Astrocyte (in vitro differentiated cells and primary cell): Measurements from ENCODE around the gene AMD1. TPM values are rescaled to one million over a fixed set of nuclear protein-coding genes. Genes with fewer than 3 reads are reported as not detected.
"Not testable (repeated sequence)": the region's sequence is repeated elsewhere in the genome, so short reads cannot be mapped to it uniquely, and the experiment has no call there.

Source experiments
- DNase-seq: peaks from one replicate; pipeline ENCODE4 v3.0.0-alpha.2; 2010; ENCODE audit warnings: low read depth
- FAIRE-seq: peaks from 2 replicates; lab custom pipeline; 2011; peaks lifted over from hg19 to GRCh38; lab: Jason Lieb, UNC
- H2AFZ ChIP-seq: 2 replicates; pipeline ENCODE4 v1.6.0; 2012; ENCODE audit warnings: low read depth, low read length, inconsistent platforms
- H3K27ac ChIP-seq: 2 replicates; pipeline ENCODE4 v1.5.1; 2011; ENCODE audit warnings: low read depth, low read length, inconsistent platforms
- H3K27me3 ChIP-seq: 2 replicates; pipeline ENCODE4 v1.6.0; 2011; ENCODE audit warnings: low read length, inconsistent platforms; ENCODE audit not compliant: insufficient read depth
- H3K36me3 ChIP-seq: 2 replicates; pipeline ENCODE4 v1.5.1; 2011; ENCODE audit warnings: low read length, inconsistent platforms; ENCODE audit not compliant: insufficient read depth
- H3K4me1 ChIP-seq: 2 replicates; pipeline ENCODE4 v1.5.1; 2011; ENCODE audit warnings: low read length, inconsistent platforms; ENCODE audit not compliant: insufficient read depth
- H3K4me2 ChIP-seq: 2 replicates; pipeline ENCODE4 v1.6.0; 2012; ENCODE audit warnings: low read length, inconsistent platforms
- H3K4me3 ChIP-seq: 2 replicates; pipeline ENCODE4 v1.5.1; 2011; ENCODE audit warnings: low read depth, mild to moderate bottlenecking, low read length, inconsistent platforms; ENCODE audit not compliant: insufficient read depth
- H3K79me2 ChIP-seq: 2 replicates; pipeline ENCODE4 v1.6.0; 2012; ENCODE audit warnings: mild to moderate bottlenecking, low read length, inconsistent platforms; ENCODE audit not compliant: insufficient read depth
- H3K9ac ChIP-seq: 2 replicates; pipeline ENCODE4 v1.6.0; 2012; ENCODE audit warnings: mild to moderate bottlenecking, low read length, inconsistent platforms
- H3K9me3 ChIP-seq: 2 replicates; pipeline ENCODE4 v1.5.1; 2012; ENCODE audit warnings: low read depth, mild to moderate bottlenecking, low read length, inconsistent platforms; ENCODE audit not compliant: insufficient read depth
- H4K20me1 ChIP-seq: 2 replicates; pipeline ENCODE4 v1.6.0; 2012; ENCODE audit warnings: low read length, inconsistent platforms; ENCODE audit not compliant: insufficient read depth
- H3K27ac Mint-ChIP-seq: one replicate; pipeline ENCODE4 v1.8.0; 2021; ENCODE audit warnings: mild to moderate bottlenecking, mixed read lengths; ENCODE audit not compliant: unreplicated experiment
- H3K27me3 Mint-ChIP-seq: one replicate; pipeline ENCODE4 v1.8.0; 2021; ENCODE audit warnings: low read depth, mixed read lengths; ENCODE audit not compliant: unreplicated experiment
- H3K36me3 Mint-ChIP-seq: one replicate; pipeline ENCODE4 v1.8.0; 2021; ENCODE audit warnings: low read depth, mixed read lengths; ENCODE audit not compliant: unreplicated experiment
- H3K4me1 Mint-ChIP-seq: one replicate; pipeline ENCODE4 v1.8.0; 2021; ENCODE audit warnings: low read depth, mixed read lengths; ENCODE audit not compliant: unreplicated experiment
- H3K4me3 Mint-ChIP-seq: one replicate; pipeline ENCODE4 v1.8.0; 2021; ENCODE audit warnings: mild to moderate bottlenecking, moderate library complexity, mixed read lengths; ENCODE audit not compliant: unreplicated experiment
- H3K9me3 Mint-ChIP-seq: one replicate; pipeline ENCODE4 v1.8.0; 2021; ENCODE audit warnings: mild to moderate bottlenecking, mixed read lengths; ENCODE audit not compliant: unreplicated experiment
- CTCF ChIP-seq: IDR thresholded peaks from 2 replicates; pipeline ENCODE4 v1.5.1; 2011; ENCODE audit warnings: low read depth, mild to moderate bottlenecking, inconsistent platforms, low read length, moderate library complexity; ENCODE audit not compliant: insufficient read depth
- EZH2 ChIP-seq: IDR thresholded peaks from 2 replicates; pipeline ENCODE4 v1.6.1; 2012; ENCODE audit warnings: mild to moderate bottlenecking, low read length, inconsistent platforms; ENCODE audit not compliant: insufficient read depth
- total RNA-seq: library from RNA; stranded (reverse); gene quantifications from 2 replicates; pipeline ENCODE4 v1.2.1, GENCODE V29; 2021

AMD1 gene
- total RNA-seq, 1 donor from 2014 or later, result 71.6 TPM

- no peaks in the 10 kb centered on the region for H3K4me1 Mint-ChIP-seq
- Histone ChIP-seq H2AFZ (no peak overlapping the region), H3K9ac (no peak overlapping the region), H3K79me2 (no peaks in the 10 kb centered on the region), H4K20me1 (no peaks in the 10 kb centered on the region), H3K4me1 (no peaks in the 10 kb centered on the region), H3K27me3 (no peaks in the 10 kb centered on the region), H3K4me3 (no peak overlapping the region), H3K27ac (no peak overlapping the region), H3K36me3 (no peaks in the 10 kb centered on the region), H3K9me3 (no peaks in the 10 kb centered on the region), H3K4me2 (no peak overlapping the region)
- no peak overlapping the region for H3K27ac Mint-ChIP-seq
- DNase-seq, result no peak
- H3K4me3 Mint-ChIP-seq, result no peak overlapping the region
- no peaks in the 10 kb centered on the region for H3K36me3 Mint-ChIP-seq
- FAIRE-seq, result no peak
- H3K27me3 Mint-ChIP-seq, result no peaks in the 10 kb centered on the region
- TF ChIP-seq CTCF (no peak), EZH2 (no peak)
- H3K9me3 Mint-ChIP-seq, result no peaks in the 10 kb centered on the region
Measured at GRCh38 chr6:110828396-110828795, 46.2 kb upstream of the AMD1 start.

- Histone ChIP-seq H3K9me3 (no peaks in the 10 kb centered on the region), H3K4me3 (no peak overlapping the region), H3K27ac (no peak overlapping the region), H3K79me2 (no peaks in the 10 kb centered on the region), H4K20me1 (no peaks in the 10 kb centered on the region), H3K9ac (no peak overlapping the region), H3K27me3 (no peaks in the 10 kb centered on the region), H3K4me2 (no peak overlapping the region), H3K36me3 (no peaks in the 10 kb centered on the region), H2AFZ (no peak overlapping the region), H3K4me1 (no peaks in the 10 kb centered on the region)
- Mint-ChIP-seq H3K36me3 (no peaks in the 10 kb centered on the region), H3K4me3 (no peak overlapping the region), H3K9me3 (no peaks in the 10 kb centered on the region), H3K4me1 (no peaks in the 10 kb centered on the region), H3K27me3 (no peaks in the 10 kb centered on the region), H3K27ac (no peak overlapping the region)
- FAIRE-seq, result no peak
- no peak for TF ChIP-seq EZH2
- no peak for TF ChIP-seq CTCF
- DNase-seq, result no peak
Measured at GRCh38 chr6:110831405-110831804, 43.2 kb upstream of the AMD1 start.

GRCh38 chr6:110833831-110834230 lies 40.8 kb upstream of the AMD1 start:
- no peaks in the 10 kb centered on the region for H3K27me3 ChIP-seq
- no peaks in the 10 kb centered on the region for H3K36me3 ChIP-seq
- no peaks in the 10 kb centered on the region for H3K27me3 Mint-ChIP-seq
- TF ChIP-seq EZH2, result no peak
- TF ChIP-seq CTCF, result no peak
- H3K36me3 Mint-ChIP-seq, result no peaks in the 10 kb centered on the region
- H3K27ac Mint-ChIP-seq, result no peak overlapping the region
- H3K27ac ChIP-seq, result no peak overlapping the region
- H3K9ac ChIP-seq, result no peak overlapping the region
- no peak overlapping the region for H3K4me2 ChIP-seq
- no peaks in the 10 kb centered on the region for H3K79me2 ChIP-seq
- H4K20me1 ChIP-seq, result no peaks in the 10 kb centered on the region
- H3K4me1 ChIP-seq, result no peaks in the 10 kb centered on the region
- FAIRE-seq, result no peak
- H3K9me3 Mint-ChIP-seq, result no peaks in the 10 kb centered on the region
- H3K4me1 Mint-ChIP-seq, result no peaks in the 10 kb centered on the region
- H3K9me3 ChIP-seq, result no peaks in the 10 kb centered on the region
- DNase-seq, result no peak
- no peak overlapping the region for H3K4me3 ChIP-seq
- H3K4me3 Mint-ChIP-seq, result no peak overlapping the region
- no peak overlapping the region for H2AFZ ChIP-seq

- not testable (repeated sequence) for H3K27me3 Mint-ChIP-seq, H3K27ac ChIP-seq, H3K9me3 ChIP-seq, H3K4me1 ChIP-seq, H3K4me3 Mint-ChIP-seq, FAIRE-seq, H3K36me3 ChIP-seq, DNase-seq, H3K4me2 ChIP-seq, H3K27me3 ChIP-seq, H4K20me1 ChIP-seq, H3K4me3 ChIP-seq, H3K4me1 Mint-ChIP-seq, H3K9me3 Mint-ChIP-seq, H3K27ac Mint-ChIP-seq, H2AFZ ChIP-seq, H3K9ac ChIP-seq, H3K36me3 Mint-ChIP-seq, H3K79me2 ChIP-seq
Measured at GRCh38 chr6:110835751-110836150, 38.8 kb upstream of the AMD1 start.
